ENCODE measurements around the gene ANKRD44.

The ANKRD44 gene

GRCh38 chr2:197152451-197153228 lies 157.9 kb downstream of the ANKRD44 start:
- FAIRE-seq (no peak), DNase-seq (ENCODE audit: low spot score) (no peak)

DNA sequence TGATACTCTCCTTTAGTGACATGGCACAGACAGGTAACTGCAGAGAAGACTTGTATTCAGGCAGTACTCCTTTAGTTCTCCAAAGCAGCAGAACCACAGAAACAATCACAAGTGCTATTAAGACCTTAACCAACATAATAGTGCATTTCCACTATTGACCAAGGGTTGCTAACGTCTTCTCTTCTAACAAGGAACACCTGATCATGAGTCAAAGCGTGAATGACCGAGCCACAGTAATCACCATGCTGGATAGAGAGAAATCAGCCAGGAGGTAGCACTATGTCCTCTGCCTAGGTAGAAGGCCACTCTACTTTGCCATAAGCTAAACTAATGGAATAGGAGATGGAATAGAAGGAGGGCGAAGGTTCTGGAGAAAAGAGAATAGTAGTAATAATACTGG lies 161.0 kb downstream of the ANKRD44 start:
- DNase-seq (ENCODE audit: low spot score) (no peak), FAIRE-seq (no peak)

GRCh38 chr2:197148401-197148800 lies 162.2 kb downstream of the ANKRD44 start:
- DNase-seq (ENCODE audit: low spot score) = no peak
- FAIRE-seq = no peak

- no peak for DNase-seq (ENCODE audit: low spot score)
- no peak for FAIRE-seq
Measured at GRCh38 chr2:197147942-197148341, 162.6 kb downstream of the ANKRD44 start.

GRCh38 chr2:197146995-197147394 lies 163.6 kb downstream of the ANKRD44 start:
- FAIRE-seq = no peak
- DNase-seq (ENCODE audit: low spot score) = no peak

GRCh38 chr2:197145471-197146056 lies 165.0 kb downstream of the ANKRD44 start:
- FAIRE-seq = no peak
- DNase-seq (ENCODE audit: low spot score) = no peak

DNA sequence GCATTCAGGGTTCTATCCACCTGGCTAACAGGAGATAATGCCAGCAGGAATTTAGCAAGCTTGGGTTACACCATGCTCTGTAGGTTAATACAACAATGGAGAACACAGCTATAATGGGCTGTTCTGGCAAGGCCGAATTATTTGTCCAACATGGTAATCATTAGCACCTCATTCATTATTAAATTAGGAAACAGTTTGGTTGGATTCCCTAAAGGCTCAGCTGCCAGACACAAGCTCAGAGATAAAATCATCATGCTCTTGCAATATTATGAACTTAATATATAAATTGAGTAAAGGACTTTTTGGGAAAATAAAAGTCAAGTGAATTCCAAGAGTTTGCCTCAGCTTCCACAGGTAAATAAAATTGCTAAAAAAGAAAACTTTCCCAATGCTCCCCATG lies 166.4 kb downstream of the ANKRD44 start:
- DNase-seq (ENCODE audit: low spot score) (no peak), FAIRE-seq (no peak)

- no peak for DNase-seq (ENCODE audit: low spot score)
- no peak for FAIRE-seq
Measured at GRCh38 chr2:197141702-197142473, 168.7 kb downstream of the ANKRD44 start.

- no peak for FAIRE-seq
Measured at GRCh38 chr2:197140045-197140444, 170.5 kb downstream of the ANKRD44 start.

DNA sequence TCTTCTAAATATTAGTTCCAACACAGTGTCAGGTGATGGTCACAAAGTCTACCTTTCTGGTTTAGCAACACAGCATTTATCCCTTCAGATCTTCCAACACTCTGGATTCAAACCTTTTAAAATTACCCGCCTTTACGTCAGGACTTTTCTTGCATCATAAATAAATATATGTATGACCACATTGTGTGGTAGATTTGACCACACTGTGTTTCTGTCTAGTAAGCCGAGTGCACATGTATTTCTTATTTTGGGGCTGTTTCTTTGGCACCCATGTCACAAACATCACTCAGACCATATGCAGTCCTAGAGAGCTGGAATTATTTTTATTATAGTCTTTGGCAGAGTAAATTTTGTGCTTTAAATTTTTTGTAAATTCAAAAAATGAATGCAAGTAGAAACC lies 172.1 kb downstream of the ANKRD44 start:
- FAIRE-seq (no peak), DNase-seq (ENCODE audit: low spot score) (no peak)

More at GRCh38 chr2:197140045-197140444, 170.5 kb downstream of the ANKRD44 start:
- no peak for DNase-seq (ENCODE audit: low spot score)

DNA sequence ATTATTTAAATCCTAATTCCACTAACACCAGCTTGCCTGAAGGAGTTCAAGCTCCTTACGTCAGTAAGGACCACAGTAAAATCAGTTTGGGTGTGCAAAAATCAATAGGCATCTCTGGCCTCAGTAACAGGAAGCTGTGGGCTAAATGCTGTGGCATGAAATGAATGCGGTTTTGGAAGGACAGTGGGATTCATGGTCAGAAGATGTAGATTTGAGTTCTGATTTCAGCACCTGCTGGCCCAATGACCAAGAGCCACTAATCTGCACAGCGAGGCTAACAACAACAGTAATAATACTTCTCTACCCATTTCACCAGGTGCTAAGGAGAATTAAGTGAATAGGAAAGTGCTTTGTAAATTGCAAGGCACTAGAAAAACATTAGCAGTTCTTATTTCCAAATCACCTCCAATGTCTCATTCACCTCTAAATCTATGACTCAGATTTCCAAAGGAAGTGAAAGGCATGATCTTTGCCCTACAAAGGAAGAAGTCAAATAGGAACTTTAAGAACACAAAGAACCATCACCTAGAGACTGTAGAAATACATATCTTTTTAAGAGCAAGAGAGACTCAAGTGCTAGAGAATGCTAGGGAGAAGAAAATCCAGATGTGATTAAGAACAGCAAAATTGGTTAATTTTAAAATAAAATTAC lies 172.6 kb downstream of the ANKRD44 start:
- DNase-seq (ENCODE audit: low spot score) (no peak), FAIRE-seq (no peak)

- DNase-seq (ENCODE audit: low spot score) (peak; percentile 20), FAIRE-seq (no peak)
Measured at GRCh38 chr2:197137231-197137630, 173.3 kb downstream of the ANKRD44 start.

- FAIRE-seq (no peak), DNase-seq (ENCODE audit: low spot score) (no peak)
Measured at GRCh38 chr2:197136452-197136851, 174.1 kb downstream of the ANKRD44 start.

GRCh38 chr2:197135806-197136205 lies 174.8 kb downstream of the ANKRD44 start:
- no peak for DNase-seq (ENCODE audit: low spot score)
- no peak for FAIRE-seq

DNA sequence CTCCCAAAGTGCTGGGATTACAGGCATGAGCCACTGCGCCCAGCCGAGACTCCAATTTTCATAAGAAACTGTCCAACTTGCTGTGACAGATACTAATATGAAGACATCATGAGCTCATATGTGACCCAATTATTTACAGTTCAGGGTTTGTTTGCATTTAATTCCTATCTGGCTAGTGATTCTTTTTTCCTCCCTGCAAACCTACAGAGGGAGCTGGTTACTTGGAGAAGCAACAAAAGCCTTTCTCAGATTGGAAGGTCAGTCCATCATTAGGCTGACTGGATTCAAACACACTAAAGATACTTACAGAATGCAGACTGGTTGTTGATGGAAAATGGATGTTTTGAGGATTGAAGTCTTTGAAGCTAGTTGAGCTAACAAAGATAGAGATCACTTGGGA lies 176.4 kb downstream of the ANKRD44 start:
- FAIRE-seq (no peak), DNase-seq (ENCODE audit: low spot score) (no peak)

DNA sequence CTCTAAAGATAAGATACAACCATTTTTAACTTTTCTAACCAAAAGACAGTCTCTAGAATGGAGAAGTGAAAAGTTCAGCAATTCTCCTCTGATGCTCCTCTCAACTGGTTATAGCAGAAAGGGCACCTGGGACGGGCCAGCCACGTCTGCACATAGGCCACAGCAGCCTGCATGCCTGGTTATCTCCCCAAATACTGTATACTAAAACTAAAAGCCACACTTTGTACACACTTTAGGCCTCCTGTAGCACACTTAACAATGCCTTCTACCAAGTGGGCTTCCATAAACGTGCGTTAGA lies 179.1 kb downstream of the ANKRD44 start:
- FAIRE-seq (no peak), DNase-seq (ENCODE audit: low spot score) (no peak)

DNA sequence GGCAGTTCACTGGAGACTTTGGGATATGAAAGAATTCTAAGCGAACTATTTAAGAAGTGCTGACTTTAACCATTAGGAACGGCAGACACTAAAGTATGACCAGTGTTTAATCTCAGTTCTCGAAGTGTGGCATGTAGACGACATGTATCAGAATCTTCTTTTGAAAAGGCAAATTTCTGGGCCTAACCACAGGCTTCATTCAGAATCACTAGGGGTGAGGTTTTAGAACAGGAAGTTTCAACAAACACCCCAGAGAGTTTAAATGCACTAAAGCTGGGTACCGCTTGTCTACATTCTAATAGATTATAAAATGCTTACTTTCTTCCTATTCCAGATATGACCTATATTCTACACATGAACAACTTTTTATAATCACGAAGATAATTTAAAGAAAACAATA lies 180.3 kb downstream of the ANKRD44 start:
- no peak for FAIRE-seq

GRCh38 chr2:197128897-197129296 lies 181.7 kb downstream of the ANKRD44 start:
- DNase-seq (ENCODE audit: low spot score) (no peak), FAIRE-seq (no peak)

More for the DNA sequence above, 180.3 kb downstream of the ANKRD44 start:
- DNase-seq (ENCODE audit: low spot score) = no peak

DNA sequence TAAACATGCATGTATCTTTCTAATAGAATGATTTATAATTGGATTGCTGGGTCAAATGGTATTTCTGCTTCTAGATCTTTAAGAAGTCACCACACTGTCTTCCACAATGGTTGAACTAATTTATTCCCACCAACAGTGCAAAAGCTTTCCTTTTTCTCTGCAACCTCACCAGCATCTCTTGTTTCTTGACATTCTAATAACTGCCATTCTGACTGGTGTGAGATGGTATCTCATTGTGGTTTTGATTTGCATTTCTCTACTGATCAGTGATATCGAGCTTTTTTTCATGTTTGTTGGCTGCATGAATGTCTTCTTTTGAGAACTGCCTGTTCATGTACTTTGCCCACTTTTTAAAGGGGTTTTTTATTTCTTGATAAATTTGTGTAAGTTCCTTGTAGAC lies 182.5 kb downstream of the ANKRD44 start:
- no peak for DNase-seq (ENCODE audit: low spot score)
- FAIRE-seq = no peak

DNA sequence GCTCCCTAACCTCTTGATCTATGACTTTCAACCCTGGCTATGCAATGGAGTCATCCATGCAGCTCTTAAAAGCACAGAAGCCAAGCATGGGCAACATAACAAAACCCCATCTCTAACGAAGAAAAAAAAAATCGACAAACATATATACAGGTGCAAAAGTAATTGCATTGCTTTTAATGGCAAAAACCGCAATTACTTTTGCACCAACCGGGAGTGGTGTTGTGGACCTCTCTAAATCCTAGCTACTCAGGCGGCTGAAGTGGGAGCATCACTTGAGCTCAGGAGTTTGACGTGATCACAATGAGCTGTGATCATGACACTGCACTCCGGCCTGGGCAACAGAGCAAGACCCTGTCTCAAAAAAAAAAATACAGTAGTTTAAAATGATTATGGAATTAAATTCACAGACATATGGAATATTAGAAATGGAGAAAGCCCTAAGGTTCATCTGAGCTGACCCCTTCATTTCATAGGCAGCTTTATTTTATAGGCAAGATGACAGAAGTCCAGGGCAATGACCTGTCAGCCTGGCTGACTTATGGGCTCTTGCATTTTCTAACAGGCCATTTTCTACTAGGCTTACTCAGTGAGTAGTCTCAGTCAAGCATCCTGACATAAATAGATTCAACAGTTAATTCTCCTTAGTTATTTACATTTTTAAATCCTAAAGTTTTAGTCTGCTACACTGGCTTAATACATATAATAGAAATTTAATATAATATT lies 183.8 kb downstream of the ANKRD44 start:
- DNase-seq (ENCODE audit: low spot score) = no peak
- FAIRE-seq = no peak

- FAIRE-seq = no peak
- DNase-seq (ENCODE audit: low spot score) = no peak
Measured at GRCh38 chr2:197124639-197125390, 185.8 kb downstream of the ANKRD44 start.

Data from RCC 7860 (cell line).